Psoas muscle (tissue), 8 donors: ENCODE results near the gene TRAPPC10. TPM values are rescaled to one million over a fixed set of nuclear protein-coding genes. Genes with fewer than 3 reads are reported as not detected.

Experiments
- ATAC-seq, 4 donors: fragments of 200-7000 bp; cut with Tn5 transposase; one replicate each; pipeline ENCODE4 v1.9.1; 2020; ENCODE audit warnings: moderate library complexity in 3 of 4, mild to moderate bottlenecking in 2 of 4
- DNase-seq, 2 donors: peaks; one replicate each; pipeline ENCODE4 v3.0.0-alpha.2; 2020
- H3K27ac ChIP-seq: fragments of 200-600 bp; one replicate; pipeline ENCODE4 v1.8.0; 2022
- H3K27me3 ChIP-seq, 3 donors: fragments of 200-600 bp in 1 of 3; one replicate each; pipeline versions ENCODE4 v1.6.1 to v1.8.0; 2013 to 2022; ENCODE audit warnings: low read length in 2 of 3, mild to moderate bottlenecking in 2 of 3, moderate library complexity in 1 of 3; ENCODE audit not compliant: insufficient read depth in 3 of 3
- H3K36me3 ChIP-seq, 2 donors: fragments of 200-600 bp in 1 of 2; one replicate each; pipeline versions ENCODE4 v1.6.1 to v1.8.0; 2013 to 2022; ENCODE audit warnings: low read depth in 1 of 2, mild to moderate bottlenecking in 1 of 2, moderate library complexity in 1 of 2; ENCODE audit not compliant: insufficient read depth in 1 of 2
- H3K4me1 ChIP-seq: fragments of 200-600 bp; one replicate; pipeline ENCODE4 v1.8.0; 2022
- H3K4me3 ChIP-seq: fragments of 200-600 bp; one replicate; pipeline ENCODE4 v1.8.0; 2022; ENCODE audit warnings: mild to moderate bottlenecking
- H3K9me3 ChIP-seq: fragments of 200-600 bp; one replicate; pipeline ENCODE4 v1.8.0; 2022
- CTCF ChIP-seq: fragments of 200-600 bp; IDR thresholded peaks from one replicate; pipeline ENCODE4 v1.8.0; 2022; ENCODE audit warnings: antibody characterized with exemption
- WGBS, 3 donors: extraction: QIAGEN DNeasy Blood & Tissue Kit; methylation state at CpG; one replicate each; pipeline versions ENCODE4 v1.1.6 to v1.1.7; 2013; 5-methylcytosine and 5-hydroxymethylcytosine counted together
- intact Hi-C, 2 donors: fragments of 100-400 bp; cut with DNase I; formaldehyde crosslinking; loops; one replicate each; pipeline versions ENCODE4 v1.11.0 to v1.14.2; 2022
- polyA plus RNA-seq, 3 donors: library from polyadenylated mRNA; stranded (reverse); fragments of 200-250 nt; gene quantifications; one replicate each; pipeline ENCODE4 v1.2.3, GENCODE V29; 2013
- total RNA-seq, 4 donors: library from RNA; stranded (reverse); fragmentation: NEBNext Ultra II Directional in 2 of 4; extraction: Animal tissue kit (Norgen Biotek cat#: 25700) in 2 of 4; gene quantifications; one replicate each; pipeline versions ENCODE4 v1.2.1 to v1.2.4, GENCODE V29; 2021 to 2023
- donor health status: healthy with polysubstance abuse.
- donor health status: DM: no; HTN: no; CAD: no; lungs with moderate emphysema.
- donor health status: Bipolar disorder and iron deficiency.
- donor health status: healthy.
- donor health status: DM: yes; HTN: yes; CAD: no.
- donor health status: DM: no; HTN: no; CAD: no.
- donor health status: DM: no; HTN: no; CAD: no.
- donor health status: DM: yes; HTN: yes; CAD: no.

Gene TRAPPC10
- total and polyA plus RNA-seq, 7 donors, result 6.4 to 22.2 (median 20.0) TPM

GRCh38 chr21:44019568-44019958 is 7.5 kb downstream of the TRAPPC10 start:
- H3K4me1 ChIP-seq, result peaks cover 63% of the 10 kb centered on the region
- intact Hi-C loops, result no loop called here
- H3K27ac ChIP-seq, result no peak overlapping the region
- no peaks in the 10 kb centered on the region for H3K27me3 ChIP-seq
- no peak overlapping the region for H3K4me3 ChIP-seq
- no peaks in the 10 kb centered on the region for H3K36me3 ChIP-seq
- DNase-seq, result no peak
- WGBS, 3 donors, result 59 to 84% (median 78%) methylated on average over 8 of the region's 8 CpGs
- H3K9me3 ChIP-seq, result no peaks in the 10 kb centered on the region
- ATAC-seq, result peak in 1 of 4 donors; percentile 30
- TF ChIP-seq CTCF, result no peak

- Histone ChIP-seq H3K9me3 (no peaks in the 10 kb centered on the region), H3K27ac (peak overlapping the region; percentile 37), H3K27me3 (no peaks in the 10 kb centered on the region), H3K4me1 (peaks cover 68% of the 10 kb centered on the region), H3K36me3 (no peaks in the 10 kb centered on the region), H3K4me3 (no peak overlapping the region)
- DNase-seq (no peak), ATAC-seq (peak in 1 of 4 donors; percentile 33)
- TF ChIP-seq CTCF, result no peak
- intact Hi-C loops, result no loop called here
- 51 to 77% (median 63%) methylated on average over 4 of the region's 4 CpGs for WGBS, 3 donors
Measured at GRCh38 chr21:44020551-44020950, 8.4 kb downstream of the TRAPPC10 start.

- no peaks in the 10 kb centered on the region for H3K27me3 ChIP-seq
- H3K27ac ChIP-seq, result peak overlapping the region; percentile 37
- 41 to 70% (median 65%) methylated on average over 1 of the region's 1 CpG for WGBS, 3 donors
- no peak for TF ChIP-seq CTCF
- no peak overlapping the region for H3K4me3 ChIP-seq
- no peak for DNase-seq
- H3K9me3 ChIP-seq, result no peaks in the 10 kb centered on the region
- H3K4me1 ChIP-seq, result peaks cover 68% of the 10 kb centered on the region
- no peaks in the 10 kb centered on the region for H3K36me3 ChIP-seq
- no peak for ATAC-seq
- intact Hi-C loops, result no loop called here
Measured at GRCh38 chr21:44021064-44021463, 9.0 kb downstream of the TRAPPC10 start.

- no peak for TF ChIP-seq CTCF
- DNase-seq (no peak), ATAC-seq (no peak)
- no peaks in the 10 kb centered on the region for H3K9me3 ChIP-seq
- H3K27ac ChIP-seq, result no peak overlapping the region
- no peaks in the 10 kb centered on the region for H3K36me3 ChIP-seq
- H3K4me1 ChIP-seq, result peaks cover 61% of the 10 kb centered on the region
- H3K27me3 ChIP-seq, result no peaks in the 10 kb centered on the region
- WGBS, 3 donors, result 62 to 80% (median 67%) methylated on average over 1 of the region's 1 CpG
- H3K4me3 ChIP-seq, result no peak overlapping the region
- intact Hi-C loops, result no loop called here
Measured at GRCh38 chr21:44024257-44024656, 12.1 kb downstream of the TRAPPC10 start.

- WGBS, 3 donors, result 46 to 58% (median 49%) methylated on average over 8 of the region's 8 CpGs
Measured at GRCh38 chr21:44024887-44025353, 12.8 kb downstream of the TRAPPC10 start.

More at GRCh38 chr21:44024887-44025353, 12.8 kb downstream of the TRAPPC10 start:
- ATAC-seq, result peak; percentile 34 to 65 (median 54)
- Histone ChIP-seq H3K9me3 (no peaks in the 10 kb centered on the region), H3K27ac (peak overlapping the region; percentile 23), H3K4me1 (peaks cover 61% of the 10 kb centered on the region), H3K27me3 (no peaks in the 10 kb centered on the region), H3K36me3 (no peaks in the 10 kb centered on the region), H3K4me3 (no peak overlapping the region)
- intact Hi-C loops, result no loop called here
- peak; percentile 63 to 73 for DNase-seq
- no peak for TF ChIP-seq CTCF
